ENCODE results near the gene ZNF79. TPM values are rescaled to one million over a fixed set of nuclear protein-coding genes. Genes with fewer than 3 reads are reported as not detected.

Gene ZNF79
- polyA plus RNA-seq, 3 donors, result 1.7 to 2.5 (median 1.9) TPM

- no peak overlapping the region for H3K27ac ChIP-seq (ENCODE audit: low read depth, low read length)
- whole genome bisulfite sequencing, 3 donors, result 75 to 91% (median 78%) methylated on average over 6 of the region's 6 CpGs
Observed at GRCh38 chr9:127419348-127419747, 4.8 kb upstream of the ZNF79 start.

- no peak overlapping the region for H3K27ac ChIP-seq (ENCODE audit: low read depth, low read length)
- 58 to 95% (median 87%) methylated on average over 6 to 7 of the region's 7 CpGs for WGBS, 3 donors
Observed at GRCh38 chr9:127421057-127421456, 3.1 kb upstream of the ZNF79 start.

- 85 to 91% (median 88%) methylated on average over 10 of the region's 10 CpGs for WGBS, 3 donors
- H3K27ac ChIP-seq (ENCODE audit: low read depth, low read length), result no peak overlapping the region
Observed at GRCh38 chr9:127422133-127422782, 1.9 kb upstream of the ZNF79 start.

- H3K27ac ChIP-seq (ENCODE audit: low read depth, low read length), result no peak overlapping the region
- 42 to 60% (median 59%) methylated on average over 6 of the region's 6 CpGs for WGBS, 3 donors
Observed at GRCh38 chr9:127422787-127423186, 1.4 kb upstream of the ZNF79 start.

- WGBS, 3 donors, result 1% methylated on average over 9 of the region's 9 CpGs
- no peak overlapping the region for H3K27ac ChIP-seq (ENCODE audit: low read depth, low read length)
Observed at GRCh38 chr9:127423476-127423933, 677 bp upstream of the ZNF79 start.

- 0 to 1% (median 0%) methylated on average over 13 of the region's 13 CpGs for WGBS, 3 donors
Observed at GRCh38 chr9:127424676-127424999, 456 bp downstream of the ZNF79 start.

GRCh38 chr9:127426756-127427155, 2.6 kb downstream of the ZNF79 start:
- H3K27ac ChIP-seq (ENCODE audit: low read depth, low read length), result no peak overlapping the region
- WGBS, 3 donors, result 88 to 91% (median 90%) methylated on average over 2 of the region's 2 CpGs

More at GRCh38 chr9:127424676-127424999, 456 bp downstream of the ZNF79 start:
- H3K27ac ChIP-seq (ENCODE audit: low read depth, low read length), result no peak overlapping the region

GRCh38 chr9:127428348-127428747, 4.2 kb downstream of the ZNF79 start:
- 86 to 95% (median 92%) methylated on average over 3 of the region's 3 CpGs for WGBS, 3 donors
- no peak overlapping the region for H3K27ac ChIP-seq (ENCODE audit: low read depth, low read length)

- 94 to 96% (median 96%) methylated on average over 8 of the region's 8 CpGs for WGBS, 3 donors
- H3K27ac ChIP-seq (ENCODE audit: low read depth, low read length), result no peak overlapping the region
Observed at GRCh38 chr9:127430415-127430814, 6.2 kb downstream of the ZNF79 start.

GRCh38 chr9:127437497-127438264, 13.5 kb downstream of the ZNF79 start:
- WGBS, 3 donors, result 80 to 87% (median 83%) methylated on average over 12 of the region's 12 CpGs
- no peak overlapping the region for H3K27ac ChIP-seq (ENCODE audit: low read depth, low read length)

- no peak overlapping the region for H3K27ac ChIP-seq (ENCODE audit: low read depth, low read length)
- 94 to 96% (median 94%) methylated on average over 9 of the region's 9 CpGs for WGBS, 3 donors
Observed at GRCh38 chr9:127438394-127438793, 14.2 kb downstream of the ZNF79 start.

GRCh38 chr9:127444283-127444920, 20.2 kb downstream of the ZNF79 start:
- no peak overlapping the region for H3K27ac ChIP-seq (ENCODE audit: low read depth, low read length)
- WGBS, 3 donors, result 88 to 96% (median 92%) methylated on average over 17 of the region's 17 CpGs

- H3K27ac ChIP-seq (ENCODE audit: low read depth, low read length), result no peak overlapping the region
- 88 to 93% (median 93%) methylated on average over 15 of the region's 15 CpGs for WGBS, 3 donors
Observed at GRCh38 chr9:127444921-127445850, 21.0 kb downstream of the ZNF79 start.

GRCh38 chr9:127445851-127446712, 21.9 kb downstream of the ZNF79 start:
- no peak overlapping the region for H3K27ac ChIP-seq (ENCODE audit: low read depth, low read length)
- WGBS, 3 donors, result 75 to 87% (median 82%) methylated on average over 4 of the region's 4 CpGs

- 81 to 85% (median 82%) methylated on average over 7 of the region's 7 CpGs for WGBS, 3 donors
- no peak overlapping the region for H3K27ac ChIP-seq (ENCODE audit: low read depth, low read length)
Observed at GRCh38 chr9:127446713-127447415, 22.7 kb downstream of the ZNF79 start.

- no peak overlapping the region for H3K27ac ChIP-seq (ENCODE audit: low read depth, low read length)
- WGBS, 3 donors, result 67 to 84% (median 72%) methylated on average over 7 of the region's 7 CpGs
Observed at GRCh38 chr9:127447416-127448111, 23.4 kb downstream of the ZNF79 start.
